PC-3 (cell line): Measurements from ENCODE around the gene ARL4A. TPM values are rescaled to one million over a fixed set of nuclear protein-coding genes. Genes with fewer than 3 reads are reported as not detected.
A peak's percentile ranks its signal among the peaks of the same experiment; 100 is the strongest.

Experiments used
- ATAC-seq: fragments of 200-7000 bp; cut with Tn5 transposase; 2 replicates; pipeline ENCODE4 v1.9.1; 2020; ENCODE audit warnings: mild to moderate bottlenecking, moderate library complexity
- BruUV-seq: library from RNA; stranded (reverse); fragments of 400-500 nt; replicated peaks from 2 replicates; lab custom pipeline; 2021; lab: Mats Ljungman, UMichigan
- CTCF ChIA-PET: fragments of 300-600 bp; sonication (Branson Sonifier 250); formaldehyde crosslinking; loops from one replicate; lab custom pipeline; 2022; ENCODE audit warnings: antibody characterized with exemption; lab: Charles Lee
- POLR2A ChIA-PET: fragments of 300-600 bp; sonication (Branson Sonifier 250); formaldehyde crosslinking; loops from one replicate; lab custom pipeline; 2022; ENCODE audit warnings: antibody characterized with exemption; ENCODE audit not compliant: unreplicated experiment; lab: Charles Lee
- DNase-seq: peaks from one replicate; pipeline ENCODE4 v3.0.0-alpha.2; 2015
- H2AFZ ChIP-seq: fragments of 300-600 bp; sonication (generic); 2 replicates; pipeline ENCODE4 v1.6.0; 2016; ENCODE audit warnings: antibody characterized with exemption, low read length
- H3F3A ChIP-seq: fragments of 300-600 bp; sonication (generic); one replicate; pipeline ENCODE4 v1.6.0; 2017; ENCODE audit warnings: antibody characterized with exemption, low read length, control low read depth, mild to moderate bottlenecking; ENCODE audit not compliant: unreplicated experiment
- H3K27ac ChIP-seq: fragments of 300-600 bp; sonication (generic); 2 replicates; pipeline ENCODE4 v1.5.1; 2016; ENCODE audit warnings: mild to moderate bottlenecking, low read length
- H3K27me3 ChIP-seq: fragments of 300-600 bp; sonication (generic); 2 replicates; pipeline ENCODE4 v1.6.1; 2016; ENCODE audit warnings: low read length, mixed read lengths
- H3K36me3 ChIP-seq: fragments of 300-600 bp; sonication (generic); 2 replicates; pipeline ENCODE4 v1.6.1; 2016; ENCODE audit warnings: low read depth, mixed run types, low read length, mixed read lengths
- H3K4me1 ChIP-seq: fragments of 300-600 bp; sonication (generic); 2 replicates; pipeline ENCODE4 v1.5.1; 2016; ENCODE audit warnings: low read length; ENCODE audit not compliant: insufficient read depth
- H3K4me2 ChIP-seq: fragments of 300-600 bp; sonication (generic); 2 replicates; pipeline ENCODE4 v1.6.0; 2016; ENCODE audit warnings: low read length
- H3K4me3 ChIP-seq: fragments of 300-600 bp; sonication (generic); 2 replicates; pipeline ENCODE4 v1.5.1; 2016; ENCODE audit warnings: mild to moderate bottlenecking, low read length, mixed read lengths
- H3K79me2 ChIP-seq: fragments of 300-600 bp; sonication (generic); 2 replicates; pipeline ENCODE4 v1.6.1; 2017; ENCODE audit warnings: low read length, mixed read lengths
- H3K9ac ChIP-seq: fragments of 300-600 bp; sonication (generic); 2 replicates; pipeline ENCODE4 v1.6.0; 2016; ENCODE audit warnings: mild to moderate bottlenecking, low read length
- H3K9me2 ChIP-seq: fragments of 300-600 bp; sonication (generic); replicated peaks from 2 replicates; pipeline ENCODE4 v1.6.1; 2016; ENCODE audit warnings: mixed run types, low read length, mixed read lengths
- H3K9me3 ChIP-seq: fragments of 300-600 bp; sonication (generic); 2 replicates; pipeline ENCODE4 v1.6.1; 2016; ENCODE audit warnings: low read length, mixed read lengths
- H4K20me1 ChIP-seq: fragments of 300-600 bp; sonication (generic); 2 replicates; pipeline ENCODE4 v1.6.1; 2016; ENCODE audit warnings: low read length, mixed read lengths
- CTCF ChIP-seq: fragments of 300-600 bp; sonication (generic); conservative IDR thresholded peaks from 2 replicates; pipeline ENCODE4 v1.5.1; 2017; ENCODE audit warnings: antibody characterized with exemption, low read depth, mild to moderate bottlenecking, low read length
- EZH2 ChIP-seq: fragments of 300-600 bp; sonication (generic); IDR thresholded peaks from one replicate; pipeline ENCODE4 v1.6.1; 2017; ENCODE audit warnings: antibody characterized with exemption, mild to moderate bottlenecking, low read length; ENCODE audit not compliant: unreplicated experiment
- EZH2phosphoT487 ChIP-seq: fragments of 300-600 bp; sonication (generic); IDR thresholded peaks from 2 replicates; pipeline ENCODE4 v1.6.1; 2018; ENCODE audit warnings: mild to moderate bottlenecking, antibody characterized with exemption, low read length, borderline replicate concordance
- intact Hi-C: fragments of 100-400 bp; cut with micrococcal nuclease; formaldehyde crosslinking; loops from 2 replicates; pipeline ENCODE4 v1.9.0; 2023
- total RNA-seq: library from RNA; depleted of rRNA; stranded (reverse); fragments of >200 nt; gene quantifications from 2 replicates; pipeline ENCODE4 v1.2.3, GENCODE V29; 2014

The ARL4A gene
- total RNA-seq, 1 experiment from 2014 or later, result 23.7 TPM

- peak overlapping the region; percentile 71 for H3K27ac ChIP-seq
- intact Hi-C loops, result loop anchor here (1.0 to 5.0 kb wide), 3 partner anchors 494 to 578 kb away; no protein-coding TSS in a partner anchor
- no peaks in the 10 kb centered on the region for H3F3A ChIP-seq
- H2AFZ ChIP-seq, result peak overlapping the region; percentile 91
- H3K27me3 ChIP-seq, result no peaks in the 10 kb centered on the region
- peaks cover 28% of the 10 kb centered on the region for H3K4me1 ChIP-seq
- no peaks in the 10 kb centered on the region for H3K36me3 ChIP-seq
- TF ChIP-seq CTCF (peak; percentile 82), EZH2phosphoT487 (no peak)
- peaks cover 23% of the 10 kb centered on the region for H4K20me1 ChIP-seq
- H3K4me2 ChIP-seq, result peak overlapping the region; percentile 83
- H3K9ac ChIP-seq, result peak overlapping the region; percentile 86
- POLR2A ChIA-PET, result interaction anchor here (0.6 kb wide), 1 partner anchor 20 kb away, joined by 6 read pairs; no protein-coding TSS in a partner anchor
- no peaks in the 10 kb centered on the region for H3K9me2 ChIP-seq
- no peaks in the 10 kb centered on the region for H3K9me3 ChIP-seq
- peak; percentile 6 for ATAC-seq
- H3K79me2 ChIP-seq, result peaks cover 30% of the 10 kb centered on the region
- peak overlapping the region; percentile 92 for H3K4me3 ChIP-seq
- no TSS peak for BruUV-seq
- DNase-seq, result peak; percentile 85
- CTCF ChIA-PET, result interaction anchor here (0.6 to 2.4 kb wide), 8 partner anchors 21 to 513 kb away, joined by 3 to 15 read pairs (median 6); no protein-coding TSS in a partner anchor
Measured at GRCh38 chr7:12685550-12685949, 1.9 kb upstream of the ARL4A start.

GRCh38 chr7:12686234-12686890, 1.1 kb upstream of the ARL4A start:
- Histone ChIP-seq H4K20me1 (peaks cover 27% of the 10 kb centered on the region), H3K4me2 (peak overlapping the region; percentile 84), H2AFZ (peak overlapping the region; percentile 91), H3K9ac (peak overlapping the region; percentile 86), H3K27me3 (no peaks in the 10 kb centered on the region), H3K9me3 (no peaks in the 10 kb centered on the region), H3K79me2 (peaks cover 37% of the 10 kb centered on the region), H3K4me1 (peaks cover 32% of the 10 kb centered on the region), H3K9me2 (no peaks in the 10 kb centered on the region), H3K36me3 (0 out of 2 replicates have a peak, but pooled peaks cover 3% of the 10 kb centered on the region), H3K4me3 (peak overlapping the region; percentile 92), H3K27ac (peak overlapping the region; percentile 71), H3F3A (no peaks in the 10 kb centered on the region)
- ATAC-seq (peak; percentile 68), DNase-seq (peak; percentile 95)
- intact Hi-C loops, result loop anchor here (1.0 to 5.0 kb wide), 3 partner anchors 256 to 511 kb away; no protein-coding TSS in a partner anchor
- TF ChIP-seq EZH2phosphoT487, result peak; percentile 89
- TF ChIP-seq EZH2, result no peak
- peak; percentile 63 for TF ChIP-seq CTCF
- ChIA-PET CTCF (interaction anchor here (0.5 to 2.4 kb wide), 20 partner anchors 20 to 512 kb away, joined by 3 to 15 read pairs (median 4); no protein-coding TSS in a partner anchor), POLR2A (interaction anchor here (0.5 to 1.1 kb wide), 5 partner anchors 20 to 257 kb away, joined by 3 to 7 read pairs (median 3); no protein-coding TSS in a partner anchor)
- BruUV-seq, result TSS peak; percentile 87
